GM15510 (cell line): Measurements from ENCODE around the gene RNASEH2A.

ENCODE experiments used
- POLR2A ChIP-seq: IDR thresholded peaks from 3 replicates; pipeline ENCODE4 v1.6.1; 2011; ENCODE audit warnings: borderline replicate concordance; ENCODE audit not compliant: insufficient read length; ENCODE audit errors: extremely low read depth

The RNASEH2A gene

GRCh38 chr19:12794971-12795381, 11.4 kb upstream of the RNASEH2A start:
- no peak for TF ChIP-seq POLR2A

DNA sequence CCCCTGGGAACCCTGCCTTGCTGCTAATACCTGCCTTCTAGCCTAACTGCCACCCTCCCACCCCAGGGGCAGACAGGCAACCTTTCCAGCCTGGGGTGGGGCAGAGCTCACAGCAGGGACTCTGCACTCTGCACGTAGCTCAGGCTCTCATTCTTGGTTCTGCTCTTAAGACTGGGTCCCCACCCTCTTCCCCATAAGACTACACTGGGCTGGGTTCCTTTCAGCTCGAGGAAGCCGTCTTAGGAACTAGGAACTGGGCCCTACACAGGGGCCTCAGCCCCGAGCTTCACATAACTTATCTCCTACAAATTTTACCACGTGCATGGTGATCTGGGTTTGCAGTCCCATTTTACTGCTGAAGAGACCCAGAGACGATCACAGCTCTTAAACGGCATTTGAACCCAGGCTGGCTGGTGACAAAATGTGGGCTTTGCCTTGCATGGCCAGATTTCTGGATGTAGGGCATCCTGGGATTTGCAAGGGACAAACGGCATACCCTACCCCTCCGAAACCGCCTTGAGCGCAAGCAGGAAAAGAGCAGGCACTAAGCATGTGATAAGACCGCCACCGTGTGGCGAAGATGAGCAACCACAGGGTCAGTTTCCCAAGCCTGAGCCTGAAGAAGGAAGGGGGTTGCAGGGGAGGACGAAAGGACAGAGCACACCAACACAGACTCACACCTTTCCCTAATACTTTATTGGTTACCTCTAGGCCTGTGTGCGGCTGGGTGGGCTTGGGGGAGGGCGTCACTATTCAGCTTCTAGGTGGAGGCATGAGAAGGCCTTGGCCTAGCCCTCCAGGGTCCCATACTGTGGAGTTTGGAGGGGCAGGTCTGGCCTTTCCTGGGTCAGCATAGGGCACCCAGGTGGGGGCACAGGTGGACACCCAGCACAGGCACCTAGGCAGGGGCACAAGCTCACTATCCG, 10.0 kb upstream of the RNASEH2A start:
- TF ChIP-seq POLR2A = no peak

DNA sequence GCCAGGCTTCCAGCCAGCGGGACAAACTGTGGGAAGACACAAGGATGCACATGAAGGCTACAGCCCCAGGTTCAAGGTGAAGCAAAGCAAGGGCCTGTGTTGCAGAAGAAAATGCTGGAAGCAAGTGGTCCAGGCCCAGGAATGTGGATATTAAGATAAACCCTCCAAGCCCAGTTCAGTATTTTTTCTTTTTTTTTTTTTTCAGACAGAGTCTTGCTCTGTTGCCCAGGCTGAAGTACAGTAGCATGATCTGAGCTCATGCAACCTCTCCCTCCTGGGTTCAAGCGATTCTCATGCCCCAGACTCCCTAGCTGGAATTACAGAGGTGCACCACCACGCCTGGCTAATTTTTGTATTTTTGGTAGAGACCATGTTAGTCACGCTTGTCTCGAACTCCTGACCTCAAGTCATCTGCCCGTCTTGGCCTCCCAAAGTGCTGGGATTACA, 9.2 kb upstream of the RNASEH2A start:
- TF ChIP-seq POLR2A = no peak

DNA sequence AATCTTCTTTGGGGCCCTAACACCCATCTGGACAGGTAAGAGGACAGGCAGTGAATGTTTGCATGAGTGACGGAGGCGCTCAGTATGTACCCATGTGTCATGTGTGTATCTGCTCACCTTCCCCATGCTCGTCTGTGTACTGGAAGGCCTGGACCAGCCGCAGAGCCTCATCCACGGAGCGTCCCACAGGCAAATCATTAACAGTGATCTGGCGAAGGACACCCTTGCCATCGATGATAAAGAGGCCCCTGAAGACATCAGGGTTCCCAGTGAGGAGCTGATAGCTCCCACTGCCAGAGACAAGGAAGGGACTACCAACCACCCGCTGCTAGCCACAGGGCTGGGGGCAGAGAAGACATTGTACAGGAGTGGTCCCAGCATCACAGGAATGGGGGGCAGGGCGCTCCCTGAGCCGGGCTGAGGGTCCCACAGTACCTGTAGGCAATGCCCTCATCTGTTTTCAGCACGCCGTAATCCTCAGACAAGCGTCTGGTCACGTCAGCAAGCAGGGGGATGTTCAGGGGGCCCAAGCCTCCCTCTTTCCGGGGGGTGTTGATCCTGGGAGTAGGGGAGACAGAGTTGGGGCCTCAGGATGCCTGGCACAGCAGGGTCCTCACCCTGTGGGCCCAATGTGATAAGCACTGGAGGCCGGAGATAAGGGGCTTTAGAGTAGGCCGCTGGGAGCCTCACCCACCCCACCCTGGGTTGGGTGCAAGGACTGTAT, 6.5 kb upstream of the RNASEH2A start:
- no peak for TF ChIP-seq POLR2A

DNA sequence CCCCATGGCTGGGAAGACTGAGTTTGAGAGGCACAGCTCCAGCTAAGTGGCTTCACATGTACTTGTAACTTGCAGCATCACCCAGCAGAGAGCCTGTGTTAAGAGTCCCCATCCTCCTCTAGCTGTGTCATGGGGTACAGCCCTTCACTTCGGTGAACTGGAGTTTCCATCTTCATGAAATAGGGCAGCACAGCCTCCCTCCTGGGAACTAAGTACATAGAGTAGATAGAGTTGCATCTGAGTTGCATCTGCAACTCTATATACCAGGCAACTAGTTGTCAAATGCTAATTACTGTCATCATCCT, 6.0 kb upstream of the RNASEH2A start:
- TF ChIP-seq POLR2A = no peak

GRCh38 chr19:12800923-12801465, 5.4 kb upstream of the RNASEH2A start:
- TF ChIP-seq POLR2A = no peak

GRCh38 chr19:12801466-12802266, 4.7 kb upstream of the RNASEH2A start, which contains the start of the genes PRDX2 and THSD8:
TSS of gene PRDX2 (minus strand) at chr19:12801800. CDS start at chr19:12801261, 539 bp downstream.
TSS of gene THSD8 (plus strand) at chr19:12802069. CDS start at chr19:12802072, 3 bp downstream.
- peak; percentile 93 for TF ChIP-seq POLR2A

- TF ChIP-seq POLR2A = no peak
These were observed 3.9 kb upstream of the RNASEH2A start for GRCh38 chr19:12802267-12803106.

GRCh38 chr19:12804051-12804450, 2.3 kb upstream of the RNASEH2A start:
- TF ChIP-seq POLR2A = no peak

DNA sequence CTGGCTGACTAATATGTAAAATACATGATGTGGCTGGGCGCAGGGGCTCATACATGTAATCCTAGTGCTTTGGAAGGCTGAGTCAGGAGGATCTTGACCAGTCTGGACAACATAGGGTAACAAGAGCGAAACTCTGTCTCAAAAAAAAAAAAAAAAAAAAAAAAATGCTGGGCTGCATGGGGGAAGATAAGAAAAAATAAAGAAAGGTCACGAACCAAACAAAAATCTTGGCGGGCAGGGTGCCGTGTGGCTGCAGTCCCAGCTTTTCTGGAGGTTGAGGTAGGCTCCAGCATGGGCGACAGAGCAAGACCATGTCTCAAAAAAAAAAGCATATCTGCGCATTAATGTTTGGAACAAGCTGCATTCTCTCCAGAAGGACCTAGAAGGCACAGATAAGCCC, 8.7 kb downstream of the RNASEH2A start:
- no peak for TF ChIP-seq POLR2A

DNA sequence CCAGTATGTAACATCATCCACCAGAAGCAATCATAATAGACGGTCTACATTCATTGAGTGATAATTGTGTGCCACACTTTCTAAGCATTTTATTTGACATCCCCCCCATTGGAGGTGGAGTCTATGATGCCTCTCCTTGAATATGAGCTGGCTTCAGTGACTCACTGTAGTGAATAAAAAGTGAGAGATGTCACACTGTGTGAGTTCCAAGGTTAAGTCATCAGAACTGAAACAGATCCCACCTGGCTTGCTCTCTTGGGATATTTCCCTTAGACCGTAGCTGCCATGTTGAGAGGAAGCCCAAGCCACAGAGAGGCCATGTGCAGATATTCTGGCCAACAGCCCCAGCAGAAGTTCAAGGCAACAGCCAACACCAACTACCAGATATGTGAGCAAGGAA, 15.4 kb downstream of the RNASEH2A start:
- no peak for TF ChIP-seq POLR2A

- TF ChIP-seq POLR2A = no peak
These were observed 19.1 kb downstream of the RNASEH2A start for GRCh38 chr19:12825254-12826131.

DNA sequence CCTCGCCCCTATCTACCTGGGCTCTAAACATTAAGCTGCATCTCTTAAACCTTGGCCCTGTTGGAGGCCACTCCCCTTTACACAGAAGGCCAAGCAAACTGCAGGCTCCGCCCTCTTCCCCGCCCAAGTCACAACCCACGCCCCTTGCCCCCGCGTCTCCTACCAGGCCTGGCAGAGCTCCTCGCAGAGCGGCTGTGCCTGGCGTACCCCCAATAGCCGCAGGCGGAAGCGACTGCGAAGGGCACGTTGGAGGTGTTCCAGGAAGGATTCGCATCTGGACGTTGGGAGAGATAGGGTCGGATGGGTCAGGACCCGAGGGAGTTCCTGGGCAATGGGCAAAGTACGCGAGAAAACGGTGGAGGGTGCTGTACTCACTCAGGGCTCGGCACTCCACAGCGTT, 22.1 kb downstream of the RNASEH2A start:
- no peak for TF ChIP-seq POLR2A
